GM18505 (cell line): Measurements from ENCODE around the gene DOCK7.
"Not testable (repeated sequence)": the region's sequence is repeated elsewhere in the genome, so short reads cannot be mapped to it uniquely, and the experiment has no call there.

Experiments
- ATAC-seq: cut with Tn5 transposase; IDR thresholded peaks from one replicate; pipeline ENCODE4 v1.9.1; 2021; ENCODE audit not compliant: unreplicated experiment
- POLR2A ChIP-seq: IDR thresholded peaks from 4 replicates; pipeline ENCODE4 v1.6.1; 2011; ENCODE audit warnings: borderline replicate concordance; ENCODE audit not compliant: insufficient read depth, insufficient read length; ENCODE audit errors: extremely low read depth

DOCK7 gene

DNA sequence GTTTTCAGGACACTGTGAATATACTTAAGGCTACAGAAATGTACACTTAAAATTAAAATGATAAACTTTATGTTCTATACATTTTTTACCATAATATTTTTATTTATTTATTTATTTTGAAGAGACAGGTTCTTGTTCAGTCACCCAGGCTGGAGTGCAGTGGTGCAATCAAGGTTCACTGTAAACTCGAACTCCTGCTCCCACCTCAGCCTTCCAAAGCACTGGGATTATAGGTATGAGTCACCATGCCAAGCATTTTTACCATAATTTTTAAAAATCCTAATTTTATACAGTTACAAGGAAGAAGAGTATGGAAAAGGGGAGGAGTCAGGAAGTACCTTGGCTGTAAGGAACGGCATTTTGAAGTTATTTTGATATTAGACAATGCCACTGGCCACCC is 114.5 kb downstream of the DOCK7 start:
- no peak for ATAC-seq
- TF ChIP-seq POLR2A, result no peak

DNA sequence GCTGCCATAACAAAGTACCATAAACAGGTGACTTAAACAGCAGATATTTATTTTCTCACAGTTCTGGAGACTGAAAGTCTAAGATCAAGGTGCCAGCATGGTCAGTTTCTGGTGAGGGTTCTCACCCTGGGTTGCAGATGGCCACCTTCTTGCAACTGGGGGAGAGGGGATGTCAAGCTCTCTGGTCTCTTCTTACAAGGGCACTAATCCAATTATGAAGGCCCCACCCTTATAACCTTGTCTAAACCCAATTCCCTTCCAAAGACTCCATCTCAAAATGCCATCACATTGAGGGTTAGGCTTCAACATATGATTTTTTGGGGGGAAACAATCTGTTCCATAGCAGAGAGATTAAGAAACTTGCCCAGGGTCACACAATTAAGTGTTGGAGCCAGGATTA is 115.7 kb downstream of the DOCK7 start:
- no peak for ATAC-seq
- no peak for TF ChIP-seq POLR2A

DNA sequence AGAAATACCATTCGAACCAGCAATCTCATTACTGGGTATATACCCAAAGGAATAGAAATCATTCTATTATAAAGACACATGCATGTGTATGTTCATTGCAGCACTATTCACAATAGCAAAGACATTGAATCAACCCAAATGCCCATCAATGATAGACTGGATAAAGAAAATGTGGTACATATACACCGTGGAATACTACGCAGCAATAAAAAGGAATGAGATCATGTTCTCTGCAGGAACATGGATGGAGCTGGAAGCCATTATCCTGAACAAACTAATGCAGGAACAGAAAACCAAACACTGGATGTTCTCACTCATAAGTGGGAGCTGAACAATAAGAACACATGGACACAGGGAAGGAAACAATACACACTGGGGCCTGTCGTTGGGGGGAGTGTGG is 116.7 kb downstream of the DOCK7 start:
- not testable (repeated sequence) for ATAC-seq

DNA sequence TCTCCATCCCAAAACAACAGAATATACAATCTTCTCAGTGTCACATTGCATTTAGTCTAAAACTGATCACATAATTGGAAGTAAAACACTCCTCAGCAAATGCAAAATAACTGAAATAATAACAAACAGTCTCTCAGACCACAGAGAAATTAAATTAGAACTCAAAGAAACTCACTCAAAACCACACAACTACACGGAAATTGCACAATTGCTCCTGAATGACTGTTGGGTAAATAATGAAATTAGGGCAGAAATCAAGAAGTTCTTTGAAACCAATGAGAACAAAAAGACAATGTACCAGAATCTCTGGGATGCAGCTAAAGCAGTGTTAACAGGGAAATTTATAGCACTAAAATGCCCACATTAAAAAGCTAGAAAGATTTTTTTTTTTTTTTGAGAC is 120.3 kb downstream of the DOCK7 start:
- not testable (repeated sequence) for ATAC-seq

DNA sequence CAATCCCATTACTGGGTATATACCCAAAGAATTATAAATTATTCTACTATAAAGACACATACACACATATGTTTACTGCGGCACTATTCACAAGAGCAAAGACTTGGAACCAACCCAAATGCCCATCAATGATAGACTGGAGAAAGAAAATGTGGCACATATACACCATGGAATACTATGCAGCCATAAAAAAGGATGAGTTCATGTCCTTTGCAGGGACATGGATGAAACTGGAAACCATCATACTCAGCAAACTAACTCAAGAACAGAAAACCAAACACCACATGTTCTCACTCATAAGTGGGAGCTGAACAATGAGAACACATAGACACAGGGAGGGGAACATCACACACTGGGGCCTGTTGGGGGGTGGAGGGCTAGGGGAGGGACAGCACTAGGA is 121.0 kb downstream of the DOCK7 start:
- ATAC-seq, result not testable (repeated sequence)

DNA sequence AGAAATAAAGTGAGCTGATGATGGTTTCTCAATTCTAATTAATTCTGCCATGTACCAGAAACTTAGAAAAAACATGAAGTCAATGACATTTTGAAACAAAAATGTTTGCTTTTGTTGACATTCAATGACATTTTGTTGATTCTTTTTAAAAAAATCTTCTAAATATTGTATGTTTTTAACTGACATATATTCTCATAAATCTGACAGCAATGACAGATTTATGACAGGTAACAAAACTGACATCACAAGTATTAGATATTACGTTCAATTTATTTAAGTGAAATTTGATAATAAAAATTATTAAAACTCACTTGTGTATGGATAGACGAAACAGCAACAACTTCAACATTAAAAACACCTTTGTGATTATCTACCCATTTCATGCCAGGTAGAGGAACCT is 126.9 kb downstream of the DOCK7 start:
- no peak for TF ChIP-seq POLR2A
- no peak for ATAC-seq

DNA sequence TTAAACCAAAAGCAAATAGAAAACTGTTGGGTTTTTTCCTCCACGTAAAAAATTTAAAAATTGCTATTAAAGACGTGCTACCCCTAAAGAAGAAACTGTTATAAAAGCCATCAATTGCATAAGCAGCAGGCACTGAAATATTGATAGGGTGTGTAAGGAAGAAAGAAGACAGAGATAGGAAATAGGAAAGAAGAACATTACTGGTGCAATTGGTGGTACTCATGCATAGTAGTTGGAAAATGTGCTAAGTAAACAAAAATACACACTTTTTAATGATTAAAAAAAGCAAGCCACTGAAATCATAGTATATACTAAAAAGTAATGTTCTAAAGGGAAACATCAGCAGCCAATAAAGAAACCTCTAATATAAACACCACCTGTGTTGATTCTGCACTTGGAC is 143.6 kb downstream of the DOCK7 start:
- no peak for TF ChIP-seq POLR2A
- no peak for ATAC-seq

DNA sequence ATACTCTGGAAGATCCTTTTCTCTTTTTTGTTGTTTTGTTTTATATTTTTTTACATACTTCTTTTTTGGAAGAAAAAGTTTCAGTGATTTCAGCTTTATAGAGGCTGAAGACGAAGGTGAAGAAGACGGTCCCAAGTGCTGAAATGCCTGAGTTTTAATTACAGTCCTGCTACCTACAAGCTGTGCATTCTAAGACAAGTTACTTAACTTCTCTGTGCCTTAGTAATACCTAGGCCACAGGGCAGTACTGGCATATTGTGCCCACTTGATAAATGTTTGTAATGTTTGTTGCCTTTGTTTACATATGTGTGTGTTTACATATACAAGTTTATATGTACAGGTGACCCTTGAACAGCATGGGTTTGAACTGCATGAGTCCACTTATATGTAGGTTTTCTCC is 147.1 kb downstream of the DOCK7 start:
- no peak for ATAC-seq
- no peak for TF ChIP-seq POLR2A

DNA sequence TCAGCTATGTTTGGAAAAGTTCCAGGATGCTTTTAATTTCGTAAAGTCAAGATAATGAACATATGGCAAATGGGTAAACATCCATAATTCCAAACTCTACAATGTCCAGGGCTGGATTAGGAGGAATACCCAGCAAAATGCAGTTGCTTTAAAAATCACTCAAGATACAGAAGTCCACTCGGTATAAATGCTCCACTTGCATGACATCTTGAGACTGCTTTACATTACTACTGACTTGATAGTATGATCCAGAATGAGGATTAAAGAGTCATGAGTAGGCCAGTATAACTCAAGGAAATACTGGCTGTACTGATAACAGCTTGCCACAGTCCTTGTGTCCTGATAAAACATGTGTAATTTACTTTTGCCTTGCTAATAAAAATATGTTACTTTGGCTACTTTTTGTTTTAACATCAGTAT is 149.1 kb downstream of the DOCK7 start:
- TF ChIP-seq POLR2A, result no peak
- ATAC-seq, result no peak

DNA sequence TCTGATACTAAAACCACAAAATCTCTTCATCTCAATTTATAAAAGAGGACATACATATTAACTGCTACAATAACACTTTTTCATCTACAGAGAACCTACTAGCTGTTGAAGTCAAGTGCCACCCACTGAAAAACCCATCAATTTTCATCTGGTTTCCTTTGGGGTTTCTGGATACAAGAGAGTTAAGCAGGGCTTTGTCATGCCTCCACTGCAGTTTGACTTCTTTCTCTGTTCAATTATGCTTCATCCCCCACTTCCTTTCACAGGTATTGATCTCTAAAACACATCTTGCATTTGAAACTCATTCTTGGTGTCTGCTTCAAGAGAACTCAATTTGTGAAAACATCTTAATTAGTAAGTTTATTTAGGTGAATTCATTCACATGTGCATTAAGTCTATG is 151.3 kb downstream of the DOCK7 start:
- ATAC-seq, result no peak
- TF ChIP-seq POLR2A, result no peak

DNA sequence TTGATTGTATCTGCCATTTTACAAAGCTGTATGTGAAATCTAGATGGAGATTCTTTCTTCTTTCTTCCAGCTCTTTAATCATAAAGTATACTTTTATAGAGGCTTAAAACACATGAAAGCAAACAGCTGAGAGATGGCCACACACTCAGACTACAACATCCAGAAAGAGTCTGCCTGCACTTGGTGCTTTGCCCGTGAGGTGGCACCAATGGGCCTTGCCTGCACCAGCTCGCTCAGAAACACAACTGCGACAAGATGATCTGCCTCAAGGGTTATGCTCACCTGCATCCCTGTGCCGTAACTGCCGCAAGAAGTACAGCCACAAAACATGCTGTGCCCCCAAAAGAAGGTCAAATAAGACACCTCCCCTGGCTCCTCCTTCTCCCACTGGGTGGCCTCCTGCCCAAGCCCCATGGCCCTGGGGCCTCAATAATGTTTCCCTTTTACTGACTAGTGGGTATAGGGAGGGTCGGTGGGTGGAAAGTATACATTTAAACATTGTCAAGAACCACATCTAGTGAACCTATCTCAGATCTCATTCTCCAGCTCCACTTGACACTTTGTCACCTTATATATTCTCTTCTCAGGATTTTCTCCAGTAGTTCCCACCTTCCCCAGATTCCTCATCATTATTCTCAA is 157.6 kb downstream of the DOCK7 start:
- no peak for ATAC-seq
- no peak for TF ChIP-seq POLR2A

DNA sequence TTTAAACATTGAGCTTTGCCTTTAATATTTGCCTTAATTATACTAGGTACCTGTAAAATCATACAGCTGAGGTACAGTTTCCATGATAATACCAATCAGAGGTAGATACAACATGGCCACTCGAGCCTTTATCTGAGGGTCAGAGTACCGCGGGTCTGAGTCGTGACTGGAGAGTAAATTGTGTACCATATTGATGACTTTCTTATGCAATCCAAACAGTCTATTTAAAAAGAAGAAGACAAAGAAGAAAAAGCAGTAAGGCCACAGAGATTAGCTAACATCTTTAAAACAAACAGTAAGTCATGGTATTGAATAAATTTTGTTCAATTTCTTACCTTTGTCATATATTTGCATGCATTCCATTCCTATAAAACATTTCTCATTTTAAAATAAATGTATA is 159.0 kb downstream of the DOCK7 start:
- TF ChIP-seq POLR2A, result no peak
- ATAC-seq, result no peak

DNA sequence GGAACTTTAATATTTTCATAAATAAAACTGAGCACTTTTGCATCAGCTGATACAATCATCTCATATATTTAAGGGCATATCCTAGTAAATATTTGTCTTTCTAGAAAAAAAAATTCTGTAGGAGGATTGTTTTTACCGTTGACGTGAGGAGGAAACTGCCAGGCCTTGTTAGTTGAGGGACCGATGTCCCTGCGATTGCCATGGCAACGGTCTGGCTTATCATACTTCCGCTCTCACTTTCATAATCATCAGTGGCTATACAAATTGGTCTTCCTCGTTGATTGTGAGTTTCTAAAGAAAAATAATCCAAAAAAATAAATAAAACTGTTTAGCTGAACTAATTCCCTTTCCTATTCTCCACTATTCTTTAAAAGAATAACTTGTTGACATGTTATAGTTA is 160.2 kb downstream of the DOCK7 start:
- no peak for ATAC-seq

DNA sequence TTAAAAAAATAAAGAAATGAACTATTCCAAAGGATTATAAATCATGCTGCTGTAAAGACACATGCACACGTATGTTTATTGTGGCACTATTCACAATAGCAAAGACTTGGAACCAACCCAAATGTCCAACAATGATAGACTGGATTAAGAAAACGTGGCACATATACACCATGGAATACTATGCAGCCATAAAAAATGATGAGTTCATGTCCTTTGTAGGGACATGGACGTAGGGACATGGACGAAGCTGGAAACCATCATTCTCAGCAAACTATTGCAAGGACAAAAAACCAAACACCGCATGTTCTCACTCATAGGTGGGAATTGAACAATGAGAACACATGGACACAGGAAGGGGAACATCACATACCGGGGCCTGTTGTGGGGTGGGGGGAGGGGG is 160.8 kb downstream of the DOCK7 start:
- ATAC-seq, result not testable (repeated sequence)

More for the DNA sequence above, 160.2 kb downstream of the DOCK7 start:
- TF ChIP-seq POLR2A, result no peak

DNA sequence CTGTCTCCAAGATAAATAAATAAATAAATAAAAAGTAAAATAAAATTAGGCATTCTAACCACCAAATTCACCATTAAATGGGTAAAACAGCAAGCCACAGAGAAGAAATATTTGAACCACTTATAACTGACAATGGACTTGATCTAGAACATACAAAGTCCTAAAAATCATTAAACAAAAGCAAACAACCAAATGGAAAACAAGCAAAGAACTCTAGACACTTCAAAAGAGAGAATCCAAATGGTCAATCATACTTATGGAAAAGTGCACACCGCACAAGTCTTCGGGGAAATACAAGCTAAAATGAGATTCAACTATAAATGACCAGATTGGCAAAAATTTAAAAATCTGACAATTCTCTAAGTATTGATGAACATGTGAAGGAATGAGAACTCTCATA is 164.3 kb downstream of the DOCK7 start:
- no peak for TF ChIP-seq POLR2A
- ATAC-seq, result no peak
